Suppressor macrophage treated with lipopolysaccharide for 1 hour (primary cell): ENCODE data around the gene SNAPC1.

Experiments used
- DNase-seq, 3 donors: peaks; one replicate each; pipeline ENCODE4 v3.0.0-alpha.2; 2020 to 2022

Gene SNAPC1

GRCh38 chr14:61761959-61762786 lies at the start of gene SNAPC1:
Gene SNAPC1 (plus strand): TSS chr14:61762420. CDS start chr14:61762461, 41 bp downstream.
- DNase-seq, result peak; percentile 99 to 100 (median 99)

GRCh38 chr14:61713724-61714437 lies 48.3 kb upstream of the SNAPC1 start:
- DNase-seq, result no peak

GRCh38 chr14:61716956-61717355 lies 45.3 kb upstream of the SNAPC1 start:
- DNase-seq, result no peak

- DNase-seq, result no peak
Measured at GRCh38 chr14:61718039-61718438, 44.2 kb upstream of the SNAPC1 start.

- no peak for DNase-seq
Measured at GRCh38 chr14:61719344-61720293, 42.6 kb upstream of the SNAPC1 start.

GRCh38 chr14:61720294-61720661 lies 41.9 kb upstream of the SNAPC1 start:
- peak; percentile 24 to 62 (median 56) for DNase-seq

- no peak for DNase-seq
Measured at GRCh38 chr14:61720741-61721140, 41.5 kb upstream of the SNAPC1 start.

- DNase-seq, result no peak
Measured at GRCh38 chr14:61724133-61724532, 38.1 kb upstream of the SNAPC1 start.

GRCh38 chr14:61726778-61727658 lies 35.2 kb upstream of the SNAPC1 start:
- DNase-seq, result peak in 1 of 3 donors; percentile 53

GRCh38 chr14:61730756-61731373 lies 31.4 kb upstream of the SNAPC1 start:
- peak in 1 of 3 donors; percentile 46 for DNase-seq

GRCh38 chr14:61733972-61734371 lies 28.2 kb upstream of the SNAPC1 start:
- no peak for DNase-seq

- DNase-seq, result no peak
Measured at GRCh38 chr14:61736751-61737150, 25.5 kb upstream of the SNAPC1 start.

- peak; percentile 72 to 93 (median 92) for DNase-seq
Measured at GRCh38 chr14:61737915-61738314, 24.3 kb upstream of the SNAPC1 start.

- DNase-seq, result no peak
Measured at GRCh38 chr14:61739133-61739532, 23.1 kb upstream of the SNAPC1 start.

- DNase-seq, result peak; percentile 43 to 68 (median 64)
Measured at GRCh38 chr14:61742371-61742770, 19.8 kb upstream of the SNAPC1 start.

GRCh38 chr14:61744238-61744637 lies 18.0 kb upstream of the SNAPC1 start:
- no peak for DNase-seq

- DNase-seq, result peak in 1 of 3 donors; percentile 1
Measured at GRCh38 chr14:61746346-61746745, 15.9 kb upstream of the SNAPC1 start.

- DNase-seq, result peak in 1 of 3 donors; percentile 10
Measured at GRCh38 chr14:61746881-61747280, 15.3 kb upstream of the SNAPC1 start.

- DNase-seq, result peak in 2 of 3 donors; percentile 20 to 42
Measured at GRCh38 chr14:61747342-61747741, 14.9 kb upstream of the SNAPC1 start.

GRCh38 chr14:61749264-61749663 lies 13.0 kb upstream of the SNAPC1 start:
- DNase-seq, result peak; percentile 66 to 84 (median 83)

GRCh38 chr14:61749867-61750266 lies 12.4 kb upstream of the SNAPC1 start:
- DNase-seq, result peak; percentile 20 to 53 (median 48)
